ENCODE results near the gene UBR7.
"Not testable (repeated sequence)": the region's sequence is repeated elsewhere in the genome, so short reads cannot be mapped to it uniquely, and the experiment has no call there.

Gene UBR7

GRCh38 chr14:93186956-93187355 is 20.1 kb upstream of the UBR7 start:
- DNase-seq (ENCODE audit: extremely low read depth in 1 of 2, low read depth in 1 of 2) = no peak

GRCh38 chr14:93195316-93195999 is 11.6 kb upstream of the UBR7 start:
- no peak for DNase-seq (ENCODE audit: extremely low read depth in 1 of 2, low read depth in 1 of 2)

GRCh38 chr14:93199031-93199430 is 8.0 kb upstream of the UBR7 start:
- no peak for DNase-seq (ENCODE audit: extremely low read depth in 1 of 2, low read depth in 1 of 2)

GRCh38 chr14:93200553-93200952 is 6.5 kb upstream of the UBR7 start:
- no peak for DNase-seq (ENCODE audit: extremely low read depth in 1 of 2, low read depth in 1 of 2)

- DNase-seq (ENCODE audit: extremely low read depth in 1 of 2, low read depth in 1 of 2) = no peak
Observed at GRCh38 chr14:93201155-93201704, 5.8 kb upstream of the UBR7 start.

GRCh38 chr14:93207468-93208308 is 632 bp downstream of the UBR7 start:
- no peak for DNase-seq (ENCODE audit: extremely low read depth in 1 of 2, low read depth in 1 of 2)

GRCh38 chr14:93212432-93212831 is 5.4 kb downstream of the UBR7 start:
- no peak for DNase-seq (ENCODE audit: extremely low read depth in 1 of 2, low read depth in 1 of 2)

- DNase-seq (ENCODE audit: extremely low read depth in 1 of 2, low read depth in 1 of 2) = no peak
Observed at GRCh38 chr14:93214598-93214997, 7.5 kb downstream of the UBR7 start.

- DNase-seq (ENCODE audit: extremely low read depth in 1 of 2, low read depth in 1 of 2) = no peak
Observed at GRCh38 chr14:93219103-93219726, 12.2 kb downstream of the UBR7 start.

GRCh38 chr14:93220509-93220908 is 13.5 kb downstream of the UBR7 start:
- no peak for DNase-seq (ENCODE audit: extremely low read depth in 1 of 2, low read depth in 1 of 2)

GRCh38 chr14:93223565-93223964 is 16.5 kb downstream of the UBR7 start:
- DNase-seq (ENCODE audit: extremely low read depth in 1 of 2, low read depth in 1 of 2) = no peak

- no peak for DNase-seq (ENCODE audit: extremely low read depth in 1 of 2, low read depth in 1 of 2)
Observed at GRCh38 chr14:93228550-93228949, 21.5 kb downstream of the UBR7 start.

- DNase-seq (ENCODE audit: extremely low read depth in 1 of 2, low read depth in 1 of 2) = no peak
Observed at GRCh38 chr14:93230539-93230938, 23.5 kb downstream of the UBR7 start.

GRCh38 chr14:93231129-93231979 is 24.3 kb downstream of the UBR7 start:
- DNase-seq (ENCODE audit: extremely low read depth in 1 of 2, low read depth in 1 of 2) = no peak

- DNase-seq (ENCODE audit: extremely low read depth in 1 of 2, low read depth in 1 of 2) = no peak
Observed at GRCh38 chr14:93232159-93232558, 25.1 kb downstream of the UBR7 start.

GRCh38 chr14:93233078-93233477 is 26.0 kb downstream of the UBR7 start:
- not testable (repeated sequence) for DNase-seq (ENCODE audit: extremely low read depth in 1 of 2, low read depth in 1 of 2)

GRCh38 chr14:93234798-93235197 is 27.7 kb downstream of the UBR7 start:
- DNase-seq (ENCODE audit: extremely low read depth in 1 of 2, low read depth in 1 of 2) = no peak

GRCh38 chr14:93239869-93240677 is 33.0 kb downstream of the UBR7 start:
- no peak for DNase-seq (ENCODE audit: extremely low read depth in 1 of 2, low read depth in 1 of 2)

- no peak for DNase-seq (ENCODE audit: extremely low read depth in 1 of 2, low read depth in 1 of 2)
Observed at GRCh38 chr14:93240678-93241000, 33.6 kb downstream of the UBR7 start.
